Sigmoid colon (tissue), 4 donors: Measurements from ENCODE around the gene TICAM2.

ENCODE experiments used
- EP300 ChIP-seq, 4 donors: sonication (generic); formaldehyde crosslinking; IDR thresholded peaks; one replicate each; pipeline ENCODE4 v1.6.1; 2017; ENCODE audit warnings: antibody characterized with exemption in 4 of 4
- POLR2A ChIP-seq, 2 donors: fragments of 450-650 bp; IDR thresholded peaks; one replicate each; pipeline ENCODE4 v1.6.1; 2016; ENCODE audit warnings: antibody characterized with exemption in 2 of 2, mild to moderate bottlenecking in 2 of 2, moderate library complexity in 2 of 2
- TF ChIP-seq, protein P1 (sequence below), 4 experiments: fragments of 450-650 bp in 3 of 4; fragments of 200-600 bp in 1 of 4; IDR thresholded peaks; one replicate each; pipeline ENCODE4 v1.5.1; 2016 to 2019; ENCODE audit warnings: antibody characterized with exemption in 4 of 4, mild to moderate bottlenecking in 3 of 4, moderate library complexity in 2 of 4

- TF ChIP-seq, protein P1, sequence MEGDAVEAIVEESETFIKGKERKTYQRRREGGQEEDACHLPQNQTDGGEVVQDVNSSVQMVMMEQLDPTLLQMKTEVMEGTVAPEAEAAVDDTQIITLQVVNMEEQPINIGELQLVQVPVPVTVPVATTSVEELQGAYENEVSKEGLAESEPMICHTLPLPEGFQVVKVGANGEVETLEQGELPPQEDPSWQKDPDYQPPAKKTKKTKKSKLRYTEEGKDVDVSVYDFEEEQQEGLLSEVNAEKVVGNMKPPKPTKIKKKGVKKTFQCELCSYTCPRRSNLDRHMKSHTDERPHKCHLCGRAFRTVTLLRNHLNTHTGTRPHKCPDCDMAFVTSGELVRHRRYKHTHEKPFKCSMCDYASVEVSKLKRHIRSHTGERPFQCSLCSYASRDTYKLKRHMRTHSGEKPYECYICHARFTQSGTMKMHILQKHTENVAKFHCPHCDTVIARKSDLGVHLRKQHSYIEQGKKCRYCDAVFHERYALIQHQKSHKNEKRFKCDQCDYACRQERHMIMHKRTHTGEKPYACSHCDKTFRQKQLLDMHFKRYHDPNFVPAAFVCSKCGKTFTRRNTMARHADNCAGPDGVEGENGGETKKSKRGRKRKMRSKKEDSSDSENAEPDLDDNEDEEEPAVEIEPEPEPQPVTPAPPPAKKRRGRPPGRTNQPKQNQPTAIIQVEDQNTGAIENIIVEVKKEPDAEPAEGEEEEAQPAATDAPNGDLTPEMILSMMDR (IDR thresholded peaks at IDR 0.05), result no peak
- TF ChIP-seq POLR2A (IDR thresholded peaks at IDR 0.05) (no peak), EP300 (IDR thresholded peaks at IDR 0.05) (no peak)
Measured at GRCh38 chr5:115605436-115605835, 3.2 kb upstream of the TICAM2 start.
